Aorta (tissue), 5 donors: ENCODE results near the gene OR8K1. TPM values are rescaled to one million over a fixed set of nuclear protein-coding genes. Genes with fewer than 3 reads are reported as not detected.

Experiments used
- ATAC-seq: fragments of 200-7000 bp; cut with Tn5 transposase; one replicate; pipeline ENCODE4 v1.9.1; 2022; ENCODE audit warnings: moderate library complexity; ENCODE audit not compliant: low FRiP score
- DNase-seq, 2 donors: peaks; one replicate each; pipeline ENCODE4 v3.0.0-alpha.2; 2020
- H3K27ac ChIP-seq, 2 donors: one replicate each; pipeline ENCODE4 v1.5.1; 2013; ENCODE audit warnings: low read length in 2 of 2, mild to moderate bottlenecking in 2 of 2, moderate library complexity in 2 of 2, control low read depth in 1 of 2, inconsistent platforms in 1 of 2, low read depth in 1 of 2
- H3K27me3 ChIP-seq, 2 donors: one replicate each; pipeline ENCODE4 v1.6.1; 2013; ENCODE audit warnings: control low read depth in 1 of 2, low read length in 1 of 2, mild to moderate bottlenecking in 1 of 2, moderate library complexity in 1 of 2; ENCODE audit not compliant: insufficient read depth in 2 of 2, control insufficient read depth in 1 of 2
- H3K36me3 ChIP-seq, 2 donors: one replicate each; pipeline ENCODE4 v1.6.1; 2013; ENCODE audit warnings: control low read depth in 1 of 2, low read length in 1 of 2, mild to moderate bottlenecking in 1 of 2; ENCODE audit not compliant: insufficient read depth in 2 of 2, control insufficient read depth in 1 of 2
- H3K4me1 ChIP-seq, 2 donors: one replicate each; pipeline ENCODE4 v1.6.1; 2013; ENCODE audit warnings: low read length in 2 of 2, control low read depth in 1 of 2, mild to moderate bottlenecking in 1 of 2, moderate library complexity in 1 of 2; ENCODE audit not compliant: insufficient read depth in 2 of 2, control insufficient read depth in 1 of 2
- H3K4me3 ChIP-seq, 2 donors: one replicate each; pipeline ENCODE4 v1.5.1; 2013; ENCODE audit warnings: low read length in 2 of 2, control low read depth in 1 of 2, mild to moderate bottlenecking in 1 of 2
- H3K9me3 ChIP-seq: one replicate; pipeline ENCODE4 v1.6.1; 2013; ENCODE audit warnings: mild to moderate bottlenecking, low read length; ENCODE audit not compliant: control insufficient read depth
- WGBS, 2 donors: extraction: QIAGEN DNeasy Blood & Tissue Kit; methylation state at CpG; one replicate each; pipeline ENCODE4 v1.1.7; 2013; 5-methylcytosine and 5-hydroxymethylcytosine counted together
- intact Hi-C, 2 donors: fragments of 100-400 bp; cut with DNase I; formaldehyde crosslinking; loops; one replicate each; pipeline versions ENCODE4 v1.14.2 to v1.15.0; 2022
- long read RNA-seq, 2 donors: library from polyadenylated mRNA; unstranded; transcript quantifications; one replicate each; pipeline ENCODE4 v2.0.0, GENCODE V29; 2020 to 2021
- polyA plus RNA-seq, 2 donors: library from polyadenylated mRNA; stranded (reverse); fragments of 200-250 nt; gene quantifications; one replicate each; pipeline ENCODE4 v1.2.3, GENCODE V29; 2013
- total RNA-seq, 2 donors: library from RNA; stranded (reverse); fragmentation: NEBNext Ultra II Directional; extraction: Animal tissue kit (Norgen Biotek cat#: 25700); gene quantifications; one replicate each; pipeline ENCODE4 v1.2.1, GENCODE V29; 2021
- donor health status: healthy with polysubstance abuse.
- donor health status: Bipolar disorder and iron deficiency.
- donor health status: DM: no; HTN: no; CAD: no.
- donor health status: DM: no; HTN: no; CAD: no.
- donor health status: DM: yes; HTN: yes; CAD: no.

OR8K1 gene
- total RNA-seq (not detected), polyA plus RNA-seq (not detected)
- long read RNA-seq, donor 1: 0 reads
- long read RNA-seq, donor 2: 0 reads

DNA sequence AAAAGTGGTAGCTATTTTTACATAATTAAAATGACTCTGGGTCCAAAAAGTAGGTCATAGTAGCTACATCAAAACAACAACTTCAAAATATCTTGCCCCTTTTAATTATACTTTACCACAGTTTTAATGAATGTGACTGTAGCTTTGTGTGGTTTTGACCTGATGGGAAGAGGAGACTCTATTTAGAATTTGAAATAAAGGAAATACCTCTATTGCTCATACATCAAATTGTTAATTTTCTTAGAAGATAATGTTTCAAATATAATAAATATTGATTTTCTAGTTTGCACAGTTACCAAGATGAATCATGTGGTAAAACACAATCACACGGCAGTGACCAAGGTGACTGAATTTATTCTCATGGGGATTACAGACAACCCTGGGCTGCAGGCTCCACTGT is at the start of gene OR8K1:
OR8K1 (plus strand) TSS at position 301 of the 400 bp plus-strand sequence; CDS start at position 301, 0 bp downstream.
- ATAC-seq (no peak), DNase-seq (no peak)
- Histone ChIP-seq H3K4me1 (no peaks in the 10 kb centered on the region), H3K36me3 (no peaks in the 10 kb centered on the region), H3K27me3 (no peaks in the 10 kb centered on the region), H3K9me3 (no peaks in the 10 kb centered on the region), H3K4me3 (no peak within 1 kb of the TSS), H3K27ac (no peak within 1 kb of the TSS)
- intact Hi-C loops: no loop called here
- WGBS, 2 donors: 68 to 81% methylated on average over 1 of the region's 1 CpG

DNA sequence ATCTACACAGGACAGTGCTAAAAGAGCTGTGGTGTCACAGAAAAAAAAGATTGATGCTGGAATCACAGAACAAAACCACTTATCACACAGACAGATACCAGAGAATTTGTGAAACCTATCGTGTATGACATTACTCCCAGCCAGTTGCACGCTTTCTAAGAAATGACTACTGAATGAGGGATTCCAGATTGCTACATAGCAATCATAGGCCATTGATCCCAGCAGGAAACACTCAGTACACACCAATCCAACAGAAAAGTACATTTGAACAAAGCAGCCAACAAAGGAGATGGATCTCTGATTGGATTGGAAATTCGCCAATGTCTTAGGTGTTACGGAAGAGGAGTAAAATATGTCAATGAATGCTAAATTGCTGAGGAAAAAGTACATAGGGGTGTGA is 48.9 kb upstream of the OR8K1 start:
- DNase-seq (no peak), ATAC-seq (no peak)
- Histone ChIP-seq H3K36me3 (no peaks in the 10 kb centered on the region), H3K4me3 (no peak overlapping the region), H3K27me3 (no peaks in the 10 kb centered on the region), H3K4me1 (no peaks in the 10 kb centered on the region), H3K27ac (no peak overlapping the region), H3K9me3 (no peaks in the 10 kb centered on the region)
- WGBS, 2 donors: 77 to 80% methylated on average over 4 of the region's 4 CpGs
- intact Hi-C loops: no loop called here

DNA sequence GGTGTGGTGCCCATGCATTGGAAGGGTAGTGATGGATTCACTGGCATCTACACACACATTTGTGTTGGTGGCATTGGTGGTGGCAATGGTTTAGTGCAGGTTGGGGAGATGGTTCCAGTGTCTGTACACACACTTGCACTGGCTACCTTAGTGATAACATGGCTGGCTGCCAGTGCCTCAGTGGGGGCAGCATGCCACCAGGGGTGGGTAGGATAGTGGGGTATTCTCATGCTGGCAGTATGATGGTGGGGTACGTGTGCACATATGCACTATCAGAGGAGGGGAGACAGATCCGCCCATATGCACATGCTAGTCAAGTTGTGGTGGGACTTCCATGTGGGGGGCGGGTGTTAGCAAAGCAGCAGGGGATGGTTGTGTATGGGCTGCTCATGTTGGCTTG is 38.0 kb upstream of the OR8K1 start:
- no peak for ATAC-seq
- Histone ChIP-seq H3K9me3 (peaks cover 2% of the 10 kb centered on the region), H3K4me1 (no peaks in the 10 kb centered on the region), H3K27me3 (no peaks in the 10 kb centered on the region), H3K36me3 (no peaks in the 10 kb centered on the region), H3K27ac (no peak overlapping the region), H3K4me3 (no peak overlapping the region)
- intact Hi-C loops: no loop called here
- WGBS, 2 donors: 85 to 87% methylated on average over 3 of the region's 3 CpGs
- no peak for DNase-seq

DNA sequence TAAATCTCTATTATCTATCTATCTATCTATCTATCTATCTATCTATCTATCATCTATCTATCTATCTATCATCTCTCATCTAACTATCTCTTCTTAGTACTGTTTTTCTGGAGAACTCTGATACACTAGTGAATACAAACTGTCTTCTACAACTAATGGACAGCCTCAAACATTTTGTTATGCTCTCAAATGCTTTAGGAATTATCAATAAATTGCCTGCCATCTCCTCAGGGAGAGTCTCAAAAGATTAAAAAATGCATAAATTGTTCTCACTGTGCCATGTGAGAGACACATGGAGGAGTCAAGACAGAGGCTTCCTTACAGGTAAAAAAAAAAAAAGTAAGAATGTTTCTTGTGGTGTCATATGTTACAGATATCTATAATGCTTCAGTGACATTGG is 31.0 kb upstream of the OR8K1 start, which contains the start of gene OR8K3:
OR8K3 (plus strand) TSS at position 301 of the 400 bp plus-strand sequence. CDS start 3,163 bp downstream, outside the sequence.
- H3K27ac ChIP-seq: no peak within 1 kb of the TSS
- H3K27me3 ChIP-seq: no peaks in the 10 kb centered on the region
- ATAC-seq (no peak), DNase-seq (no peak)
- intact Hi-C loops: no loop called here
- no peak within 1 kb of the TSS for H3K4me3 ChIP-seq
- H3K36me3 ChIP-seq: no peaks in the 10 kb centered on the region
- H3K9me3 ChIP-seq: peaks cover 2% of the 10 kb centered on the region
- no peaks in the 10 kb centered on the region for H3K4me1 ChIP-seq

DNA sequence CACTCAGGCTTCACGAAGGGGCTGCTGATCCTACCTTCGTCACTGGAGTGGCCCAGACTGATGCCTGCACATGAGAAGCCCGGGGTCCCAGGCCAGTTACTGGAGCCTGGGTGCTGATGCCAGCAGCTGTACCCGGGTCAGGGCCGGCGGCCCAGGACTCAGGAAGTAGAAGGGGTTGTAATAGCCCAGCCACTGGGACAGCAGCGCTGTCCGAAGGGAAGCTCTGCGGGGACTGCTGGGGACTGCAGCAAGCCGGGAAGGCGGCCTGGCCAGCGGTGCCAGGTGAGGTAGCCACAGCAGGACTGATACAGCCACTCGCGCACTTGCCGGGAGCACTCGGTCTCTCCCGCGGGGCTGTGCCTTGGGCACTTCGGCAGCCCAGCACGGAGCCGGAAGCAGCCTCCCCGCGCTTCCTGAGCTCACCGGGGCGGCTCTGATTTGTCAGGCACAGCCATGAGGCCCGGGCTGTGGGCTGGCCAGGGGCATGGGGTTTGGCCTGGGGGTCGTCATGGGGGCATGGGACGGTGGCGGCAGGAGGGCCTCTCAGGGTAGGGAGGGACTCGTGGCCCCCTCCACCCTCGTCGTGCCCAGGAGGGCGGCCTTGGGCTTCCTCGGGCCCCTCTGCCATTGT is 13.9 kb upstream of the OR8K1 start:
- peak; percentile 38 to 56 for DNase-seq
- H3K36me3 ChIP-seq: no peaks in the 10 kb centered on the region
- intact Hi-C loops: no loop called here
- H3K4me1 ChIP-seq: no peaks in the 10 kb centered on the region
- no peak overlapping the region for H3K4me3 ChIP-seq
- H3K27me3 ChIP-seq: no peaks in the 10 kb centered on the region
- H3K9me3 ChIP-seq: no peaks in the 10 kb centered on the region
- 93% methylated on average over 27 to 34 of the region's 34 CpGs for WGBS, 2 donors
- ATAC-seq: peak; percentile 59
- no peak overlapping the region for H3K27ac ChIP-seq

DNA sequence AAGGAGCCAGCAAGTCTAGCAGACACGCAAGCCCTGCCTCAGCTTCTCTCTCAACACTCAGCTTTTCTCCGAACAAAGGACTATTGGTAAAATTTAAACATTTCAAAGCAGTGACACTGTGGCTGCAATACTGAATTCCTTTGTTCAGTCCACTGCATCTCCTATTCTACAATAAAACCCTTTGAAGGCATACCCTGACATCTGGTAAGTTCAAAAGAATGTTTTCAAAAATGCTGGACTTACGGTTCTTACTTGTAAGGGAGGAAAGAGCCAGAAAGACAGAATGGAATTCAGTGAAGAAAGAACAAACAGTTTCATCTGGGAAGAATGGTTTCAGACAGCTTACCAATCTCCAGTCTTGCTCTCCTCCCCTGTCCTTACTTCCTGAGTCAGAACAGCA is 12.7 kb upstream of the OR8K1 start:
- H3K27ac ChIP-seq: no peak overlapping the region
- ATAC-seq (no peak), DNase-seq (no peak)
- H3K4me3 ChIP-seq: no peak overlapping the region
- H3K27me3 ChIP-seq: no peaks in the 10 kb centered on the region
- no peaks in the 10 kb centered on the region for H3K9me3 ChIP-seq
- H3K4me1 ChIP-seq: no peaks in the 10 kb centered on the region
- 12 to 16% methylated on average over 3 of the region's 3 CpGs for WGBS, 2 donors
- intact Hi-C loops: no loop called here
- no peaks in the 10 kb centered on the region for H3K36me3 ChIP-seq

DNA sequence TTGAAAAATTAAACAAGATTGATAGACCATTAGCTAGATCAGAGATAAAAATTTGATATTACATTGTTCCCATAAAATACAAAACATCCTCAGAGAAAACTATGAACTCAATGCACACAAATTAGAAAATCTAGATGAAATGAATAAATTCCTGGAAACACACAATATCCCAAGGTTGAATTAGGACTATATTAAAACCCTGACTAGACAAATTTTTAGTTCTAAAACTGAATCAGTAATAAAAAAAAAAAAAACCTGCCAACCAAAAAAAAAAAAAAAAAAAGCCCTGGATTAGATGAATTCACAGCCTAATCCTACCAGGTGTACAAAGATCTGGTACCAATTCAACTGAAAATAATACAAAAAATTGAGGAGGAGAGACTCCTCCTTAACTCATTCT is 5.5 kb upstream of the OR8K1 start:
- Histone ChIP-seq H3K27me3 (no peaks in the 10 kb centered on the region), H3K4me1 (no peaks in the 10 kb centered on the region), H3K4me3 (no peak overlapping the region), H3K36me3 (no peaks in the 10 kb centered on the region), H3K27ac (no peak overlapping the region), H3K9me3 (no peaks in the 10 kb centered on the region)
- no peak for DNase-seq
- ATAC-seq: no peak
- intact Hi-C loops: no loop called here

DNA sequence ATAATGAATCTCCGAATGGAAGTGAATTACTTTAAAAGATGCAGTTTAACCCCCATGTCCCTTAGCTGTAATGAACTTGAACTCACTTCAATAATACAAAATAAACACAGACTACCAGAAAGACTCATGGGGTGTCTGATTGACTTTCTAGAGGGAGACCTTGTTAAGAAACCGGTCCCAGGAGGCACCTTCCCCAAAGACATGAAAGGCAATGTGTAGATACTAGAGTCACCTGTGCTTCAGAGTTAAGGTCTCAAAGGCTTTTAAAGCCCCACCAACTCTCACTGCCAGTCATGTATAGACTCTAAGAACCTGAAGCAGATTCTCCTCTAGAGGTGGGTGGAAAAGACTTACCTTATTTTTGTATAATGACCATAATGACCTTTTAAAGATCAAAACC is 8.2 kb downstream of the OR8K1 start, which contains the start of gene OR8J1:
OR8J1 (plus strand) TSS at position 301 of the 400 bp plus-strand sequence. CDS start 5,956 bp downstream, outside the sequence.
- Histone ChIP-seq H3K4me1 (no peaks in the 10 kb centered on the region), H3K9me3 (no peaks in the 10 kb centered on the region), H3K4me3 (no peak within 1 kb of the TSS), H3K27me3 (no peaks in the 10 kb centered on the region), H3K27ac (no peak within 1 kb of the TSS), H3K36me3 (no peaks in the 10 kb centered on the region)
- no peak for ATAC-seq
- no peak for DNase-seq
- intact Hi-C loops: no loop called here
- WGBS, 2 donors: 43 to 79% methylated on average over 2 of the region's 2 CpGs

DNA sequence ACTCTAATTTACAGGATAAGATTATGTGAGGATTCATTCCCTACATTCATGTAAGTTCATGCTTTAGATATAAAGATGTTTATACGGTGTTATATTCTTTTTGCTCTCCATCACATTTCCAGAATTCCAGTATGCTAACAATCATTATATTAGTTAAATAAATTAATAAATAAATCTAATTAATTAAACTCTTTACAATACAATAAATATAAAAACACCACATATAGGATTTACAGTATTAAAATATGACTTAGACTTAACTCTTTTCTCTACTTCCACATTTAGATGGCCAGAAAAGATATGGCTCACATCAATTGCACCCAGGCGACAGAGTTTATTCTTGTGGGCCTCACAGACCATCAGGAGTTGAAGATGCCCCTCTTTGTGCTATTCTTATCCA is 29.5 kb downstream of the OR8K1 start, which contains the start of gene OR8U1:
OR8U1 (plus strand) TSS at position 301 of the 400 bp plus-strand sequence; CDS start at position 301, 0 bp downstream.
- WGBS, 2 donors: 81 to 84% methylated on average over 2 of the region's 2 CpGs
- ATAC-seq (no peak), DNase-seq (no peak)
- H3K36me3 ChIP-seq: no peaks in the 10 kb centered on the region
- H3K4me3 ChIP-seq: no peak within 1 kb of the TSS
- intact Hi-C loops: no loop called here
- no peak within 1 kb of the TSS for H3K27ac ChIP-seq
- no peaks in the 10 kb centered on the region for H3K27me3 ChIP-seq
- H3K4me1 ChIP-seq: no peaks in the 10 kb centered on the region
- H3K9me3 ChIP-seq: no peaks in the 10 kb centered on the region
